H1 (cell line): Measurements from ENCODE around the gene ERGIC3.

Experiments
- CREB1 ChIP-seq: IDR thresholded peaks from 2 replicates; pipeline ENCODE4 v1.6.1; 2012; ENCODE audit warnings: inconsistent platforms
- CTCF ChIP-seq, 3 experiments: IDR thresholded peaks; 1 replicate in 2 of 3; 2 replicates in 1 of 3; pipeline versions ENCODE4 v1.5.1 to v1.6.1; 2011; ENCODE audit warnings: low read length in 3 of 3, mild to moderate bottlenecking in 3 of 3, inconsistent platforms in 2 of 3, low read depth in 1 of 3, moderate library complexity in 1 of 3; ENCODE audit not compliant: insufficient read depth in 1 of 3; ENCODE audit errors: control extremely low read depth in 1 of 3
- E2F6 ChIP-seq: IDR thresholded peaks from 2 replicates; pipeline ENCODE4 v1.6.1; 2012; ENCODE audit warnings: inconsistent platforms
- KDM5A ChIP-seq: fragments of 200-600 bp; IDR thresholded peaks from 2 replicates; pipeline ENCODE4 v1.7.1; 2012; ENCODE audit warnings: mild to moderate bottlenecking, low read length, inconsistent platforms, mixed read lengths

- TF ChIP-seq CTCF (IDR thresholded peaks at IDR 0.05; ENCODE audit: control extremely low read depth in 1 of 3, insufficient read depth in 1 of 3, low read depth in 1 of 3, low read length in 3 of 3) (no peak), E2F6 (no peak), KDM5A (no peak), CREB1 (no peak)
These were observed 60.1 kb downstream of the ERGIC3 start for GRCh38 chr20:35601990-35602389.
